ENCODE data around the gene DIO3.

- TF ChIP-seq EZH2 (IDR thresholded peaks at IDR 0.05; ENCODE audit: borderline replicate concordance, low read depth, low read length, poor library complexity, severe bottlenecking): no peak
- no peak for TF ChIP-seq CTCF (conservative IDR thresholded peaks at IDR 0.05; ENCODE audit: low read depth, low read length)
Measured at GRCh38 chr14:101540481-101541462, 20.5 kb upstream of the DIO3 start.
